ENCODE results near the gene ISCU.

- no peak for TF ChIP-seq POLR2AphosphoS5 (IDR thresholded peaks at IDR 0.05)
- no peak for TF ChIP-seq CTCF (IDR thresholded peaks at IDR 0.05)
- no peak for TF ChIP-seq POLR2A (IDR thresholded peaks at IDR 0.05)
These were observed 8.6 kb downstream of the ISCU start for GRCh38 chr12:108570743-108571608.
